Measurements from ENCODE around the gene SLC4A5. TPM values are rescaled to one million over a fixed set of nuclear protein-coding genes. Genes with fewer than 3 reads are reported as not detected.

Gene SLC4A5
- total RNA-seq, 1 donor from 2014 or later, result 4.2 TPM

DNA sequence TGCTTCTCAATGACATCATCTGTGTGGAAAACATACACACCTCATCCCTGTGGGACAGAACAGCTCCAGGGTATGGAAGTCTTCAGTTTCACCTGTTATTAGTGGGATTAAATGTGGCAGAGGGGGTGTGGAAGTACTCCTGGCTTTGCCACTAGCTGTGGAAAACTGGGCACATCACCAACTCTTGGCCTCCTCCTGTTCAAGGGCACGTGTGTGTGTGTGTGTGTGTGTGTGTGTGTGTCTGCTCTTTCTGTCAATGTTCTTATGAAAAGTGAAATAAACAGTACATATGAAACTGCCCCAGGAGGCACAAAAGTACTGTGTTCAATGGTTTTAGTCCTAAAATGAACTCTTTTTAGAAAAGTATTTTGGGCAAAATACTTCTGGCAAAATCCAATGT, 78.9 kb downstream of the SLC4A5 start:
- Mint-ChIP-seq H3K27me3 (ENCODE audit: unreplicated experiment) (peaks cover 3% of the 10 kb centered on the region), H3K4me1 (ENCODE audit: unreplicated experiment) (peaks cover 10% of the 10 kb centered on the region), H3K27ac (ENCODE audit: unreplicated experiment) (no peak overlapping the region), H3K4me3 (ENCODE audit: unreplicated experiment) (no peak overlapping the region), H3K36me3 (ENCODE audit: low read depth, unreplicated experiment) (no peaks in the 10 kb centered on the region), H3K9me3 (ENCODE audit: unreplicated experiment) (no peaks in the 10 kb centered on the region)
- TF ChIP-seq, protein P1, sequence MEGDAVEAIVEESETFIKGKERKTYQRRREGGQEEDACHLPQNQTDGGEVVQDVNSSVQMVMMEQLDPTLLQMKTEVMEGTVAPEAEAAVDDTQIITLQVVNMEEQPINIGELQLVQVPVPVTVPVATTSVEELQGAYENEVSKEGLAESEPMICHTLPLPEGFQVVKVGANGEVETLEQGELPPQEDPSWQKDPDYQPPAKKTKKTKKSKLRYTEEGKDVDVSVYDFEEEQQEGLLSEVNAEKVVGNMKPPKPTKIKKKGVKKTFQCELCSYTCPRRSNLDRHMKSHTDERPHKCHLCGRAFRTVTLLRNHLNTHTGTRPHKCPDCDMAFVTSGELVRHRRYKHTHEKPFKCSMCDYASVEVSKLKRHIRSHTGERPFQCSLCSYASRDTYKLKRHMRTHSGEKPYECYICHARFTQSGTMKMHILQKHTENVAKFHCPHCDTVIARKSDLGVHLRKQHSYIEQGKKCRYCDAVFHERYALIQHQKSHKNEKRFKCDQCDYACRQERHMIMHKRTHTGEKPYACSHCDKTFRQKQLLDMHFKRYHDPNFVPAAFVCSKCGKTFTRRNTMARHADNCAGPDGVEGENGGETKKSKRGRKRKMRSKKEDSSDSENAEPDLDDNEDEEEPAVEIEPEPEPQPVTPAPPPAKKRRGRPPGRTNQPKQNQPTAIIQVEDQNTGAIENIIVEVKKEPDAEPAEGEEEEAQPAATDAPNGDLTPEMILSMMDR (IDR thresholded peaks at IDR 0.05; ENCODE audit: unreplicated experiment), result no peak
- no peak for DNase-seq (ENCODE audit: low spot score)

DNA sequence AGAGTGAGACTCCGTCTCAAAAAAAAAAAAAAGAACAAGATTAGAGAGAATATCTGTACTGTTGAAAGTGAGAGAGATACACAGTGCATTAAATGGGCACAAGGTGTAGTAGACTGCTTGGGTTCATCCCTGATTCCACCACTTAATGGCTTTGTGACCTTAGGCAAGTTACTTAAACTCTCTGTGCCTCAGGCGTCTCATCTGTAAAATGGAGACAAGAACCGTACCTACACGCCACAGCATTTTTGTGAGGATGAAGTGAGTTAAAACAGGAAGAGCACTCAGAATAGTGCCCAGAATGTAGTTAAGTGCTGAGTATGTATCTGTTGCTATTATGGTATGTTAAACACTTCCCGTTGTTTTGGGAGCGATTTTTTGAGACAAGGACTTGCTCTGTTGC, 80.5 kb downstream of the SLC4A5 start:
- H3K4me1 Mint-ChIP-seq (ENCODE audit: unreplicated experiment), result peaks cover 10% of the 10 kb centered on the region
- H3K27ac Mint-ChIP-seq (ENCODE audit: unreplicated experiment), result no peak overlapping the region
- no peaks in the 10 kb centered on the region for H3K9me3 Mint-ChIP-seq (ENCODE audit: unreplicated experiment)
- no peak for DNase-seq (ENCODE audit: low spot score)
- TF ChIP-seq, protein P1 (IDR thresholded peaks at IDR 0.05; ENCODE audit: unreplicated experiment), result no peak
- H3K36me3 Mint-ChIP-seq (ENCODE audit: low read depth, unreplicated experiment), result no peaks in the 10 kb centered on the region
- no peak overlapping the region for H3K4me3 Mint-ChIP-seq (ENCODE audit: unreplicated experiment)
- H3K27me3 Mint-ChIP-seq (ENCODE audit: unreplicated experiment), result peaks cover 4% of the 10 kb centered on the region

DNA sequence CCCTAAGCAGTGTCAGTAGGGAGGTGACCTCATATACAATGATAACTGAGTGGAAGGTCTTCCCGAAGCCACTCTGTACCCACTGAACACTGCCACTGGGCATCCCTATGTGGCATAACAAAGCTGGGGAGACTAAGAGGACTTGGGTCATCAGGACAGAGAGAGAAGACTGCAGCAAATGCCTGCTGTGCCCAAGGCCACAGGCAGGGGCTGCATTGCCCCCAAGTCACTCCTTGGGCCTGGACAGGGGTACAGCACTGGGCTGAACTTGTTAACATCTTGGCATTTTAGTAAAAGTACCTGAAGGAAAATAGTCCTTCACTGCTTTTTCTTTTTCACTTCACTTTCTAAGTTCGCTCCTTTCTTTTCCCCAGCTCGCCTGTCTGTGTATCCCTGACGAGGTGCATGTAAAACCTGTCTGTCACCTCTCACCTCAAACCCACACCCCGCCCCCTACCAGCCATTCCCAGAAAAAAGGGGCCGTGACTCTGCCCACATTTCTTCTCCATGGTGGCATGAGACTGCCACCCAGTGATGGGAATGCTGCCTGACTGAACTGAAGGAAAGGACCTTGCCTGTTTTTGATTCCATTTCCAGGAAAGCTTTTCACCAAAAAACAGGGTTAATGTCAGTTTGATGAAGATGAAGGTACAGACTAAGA, 81.9 kb downstream of the SLC4A5 start:
- DNase-seq (ENCODE audit: low spot score), result peak; percentile 44
- peaks cover 10% of the 10 kb centered on the region for H3K4me1 Mint-ChIP-seq (ENCODE audit: unreplicated experiment)
- H3K27me3 Mint-ChIP-seq (ENCODE audit: unreplicated experiment), result peaks cover 4% of the 10 kb centered on the region
- H3K27ac Mint-ChIP-seq (ENCODE audit: unreplicated experiment), result no peak overlapping the region
- H3K36me3 Mint-ChIP-seq (ENCODE audit: low read depth, unreplicated experiment), result no peaks in the 10 kb centered on the region
- TF ChIP-seq, protein P1 (IDR thresholded peaks at IDR 0.05; ENCODE audit: unreplicated experiment), result peak; percentile 19
- H3K4me3 Mint-ChIP-seq (ENCODE audit: unreplicated experiment), result no peak overlapping the region
- H3K9me3 Mint-ChIP-seq (ENCODE audit: unreplicated experiment), result no peaks in the 10 kb centered on the region

DNA sequence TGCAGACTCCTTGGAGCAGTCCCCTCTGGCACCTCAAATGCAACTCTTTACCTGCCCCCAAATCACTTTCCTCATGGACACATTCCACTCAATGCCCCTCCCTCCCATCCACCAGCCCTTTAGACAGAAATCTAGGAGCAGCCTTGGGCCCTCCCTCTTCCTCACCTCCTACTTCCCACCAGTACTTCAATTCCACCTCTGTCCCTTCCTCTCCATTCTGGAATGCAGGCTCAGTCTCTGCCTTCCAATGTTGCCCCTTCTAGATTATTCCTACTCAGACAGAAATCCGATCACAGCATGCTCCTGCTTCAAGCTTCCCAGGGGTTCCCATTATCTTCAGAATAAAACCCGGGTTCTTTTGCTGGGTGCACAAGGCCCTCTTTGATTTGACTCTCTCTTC, 82.7 kb downstream of the SLC4A5 start:
- Mint-ChIP-seq H3K4me1 (ENCODE audit: unreplicated experiment) (peaks cover 10% of the 10 kb centered on the region), H3K9me3 (ENCODE audit: unreplicated experiment) (no peaks in the 10 kb centered on the region), H3K27ac (ENCODE audit: unreplicated experiment) (no peak overlapping the region), H3K27me3 (ENCODE audit: unreplicated experiment) (peaks cover 10% of the 10 kb centered on the region), H3K36me3 (ENCODE audit: low read depth, unreplicated experiment) (no peaks in the 10 kb centered on the region), H3K4me3 (ENCODE audit: unreplicated experiment) (no peak overlapping the region)
- TF ChIP-seq, protein P1 (IDR thresholded peaks at IDR 0.05; ENCODE audit: unreplicated experiment), result no peak
- no peak for DNase-seq (ENCODE audit: low spot score)

DNA sequence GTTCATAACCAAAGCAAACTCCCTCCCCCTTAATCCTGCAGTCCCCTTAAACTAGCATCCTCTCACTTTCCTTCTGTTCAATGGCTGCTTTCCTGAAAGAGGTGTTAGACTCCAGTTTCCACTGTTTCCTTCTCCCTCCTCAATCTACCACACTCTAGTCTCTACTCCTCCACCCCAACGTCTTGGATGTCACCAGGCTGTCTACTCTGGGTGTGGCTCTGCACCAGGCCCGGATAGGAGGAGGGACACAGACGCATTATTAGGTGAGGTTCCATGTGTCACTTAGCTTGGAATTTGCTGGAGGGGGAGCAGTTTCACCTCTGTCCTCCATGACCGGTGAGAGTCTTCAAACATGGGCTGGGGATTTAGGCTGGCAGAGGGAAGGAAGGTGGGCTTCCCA, 83.5 kb downstream of the SLC4A5 start:
- Mint-ChIP-seq H3K4me1 (ENCODE audit: unreplicated experiment) (peaks cover 10% of the 10 kb centered on the region), H3K9me3 (ENCODE audit: unreplicated experiment) (no peaks in the 10 kb centered on the region), H3K36me3 (ENCODE audit: low read depth, unreplicated experiment) (no peaks in the 10 kb centered on the region), H3K4me3 (ENCODE audit: unreplicated experiment) (no peak overlapping the region), H3K27ac (ENCODE audit: unreplicated experiment) (peak overlapping the region; percentile 42), H3K27me3 (ENCODE audit: unreplicated experiment) (peaks cover 10% of the 10 kb centered on the region)
- DNase-seq (ENCODE audit: low spot score), result no peak
- TF ChIP-seq, protein P1 (IDR thresholded peaks at IDR 0.05; ENCODE audit: unreplicated experiment), result no peak
